IMR-90 (cell line): Measurements from ENCODE around the gene COLEC11.

Source experiments
- CEBPB ChIP-seq: IDR thresholded peaks from 2 replicates; pipeline ENCODE4 v1.6.1; 2012; ENCODE audit warnings: low read depth, low read length, improper control_type of control experiment
- FOS ChIP-seq: fragments of 150-350 bp; IDR thresholded peaks from 2 replicates; pipeline ENCODE4 v1.6.1; 2016; ENCODE audit warnings: low read depth, low read length
- MAFK ChIP-seq: IDR thresholded peaks from 2 replicates; pipeline ENCODE4 v1.6.1; 2012; ENCODE audit warnings: low read depth, low read length, improper control_type of control experiment
- MXI1 ChIP-seq: IDR thresholded peaks from 2 replicates; pipeline ENCODE4 v1.6.1; 2012; ENCODE audit warnings: low read depth, mild to moderate bottlenecking, low read length, moderate library complexity, borderline replicate concordance
- POLR2A ChIP-seq: IDR thresholded peaks from 2 replicates; pipeline ENCODE4 v1.6.1; 2012; ENCODE audit warnings: mild to moderate bottlenecking, low read depth, low read length
- RAD21 ChIP-seq: IDR thresholded peaks from 2 replicates; pipeline ENCODE4 v1.6.1; 2012; ENCODE audit warnings: low read length, improper control_type of control experiment
- RCOR1 ChIP-seq: IDR thresholded peaks from 2 replicates; pipeline ENCODE4 v1.6.1; 2012; ENCODE audit warnings: mild to moderate bottlenecking, low read length, improper control_type of control experiment; ENCODE audit not compliant: insufficient replicate concordance
- RFX5 ChIP-seq: IDR thresholded peaks from 2 replicates; pipeline ENCODE4 v1.8.0; 2012; ENCODE audit warnings: low read depth, mild to moderate bottlenecking, low read length, moderate library complexity
- SMC3 ChIP-seq: fragments of 150-350 bp; IDR thresholded peaks from 2 replicates; pipeline ENCODE4 v1.6.1; 2016; ENCODE audit warnings: low read depth, mild to moderate bottlenecking, antibody characterized with exemption, low read length, moderate library complexity
- TF ChIP-seq, protein P1 (sequence below): conservative IDR thresholded peaks from 2 replicates; pipeline ENCODE4 v1.5.1; 2012; ENCODE audit warnings: mild to moderate bottlenecking, low read depth, low read length, improper control_type of control experiment

DNA sequence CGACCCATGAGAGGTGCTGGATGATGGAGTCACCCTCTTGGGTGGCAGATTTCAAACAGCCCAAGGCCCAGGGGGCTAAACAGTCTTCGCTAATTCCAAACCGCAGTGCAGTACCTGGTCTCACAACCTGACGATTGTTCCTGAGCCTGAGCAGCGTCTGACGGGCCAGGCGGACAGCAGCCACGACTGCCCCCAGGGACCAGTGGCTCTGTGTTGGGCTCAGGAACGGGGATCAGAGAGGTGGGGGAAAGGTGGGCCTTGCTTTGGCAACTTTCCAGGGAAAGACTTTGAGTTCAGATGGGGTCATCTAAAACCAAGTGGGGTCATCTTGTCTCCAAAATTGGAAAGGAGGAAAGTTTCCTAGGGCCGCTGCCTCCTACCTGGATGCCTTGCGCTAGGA, 492 bp downstream of the COLEC11 start:
- TF ChIP-seq, protein P1, sequence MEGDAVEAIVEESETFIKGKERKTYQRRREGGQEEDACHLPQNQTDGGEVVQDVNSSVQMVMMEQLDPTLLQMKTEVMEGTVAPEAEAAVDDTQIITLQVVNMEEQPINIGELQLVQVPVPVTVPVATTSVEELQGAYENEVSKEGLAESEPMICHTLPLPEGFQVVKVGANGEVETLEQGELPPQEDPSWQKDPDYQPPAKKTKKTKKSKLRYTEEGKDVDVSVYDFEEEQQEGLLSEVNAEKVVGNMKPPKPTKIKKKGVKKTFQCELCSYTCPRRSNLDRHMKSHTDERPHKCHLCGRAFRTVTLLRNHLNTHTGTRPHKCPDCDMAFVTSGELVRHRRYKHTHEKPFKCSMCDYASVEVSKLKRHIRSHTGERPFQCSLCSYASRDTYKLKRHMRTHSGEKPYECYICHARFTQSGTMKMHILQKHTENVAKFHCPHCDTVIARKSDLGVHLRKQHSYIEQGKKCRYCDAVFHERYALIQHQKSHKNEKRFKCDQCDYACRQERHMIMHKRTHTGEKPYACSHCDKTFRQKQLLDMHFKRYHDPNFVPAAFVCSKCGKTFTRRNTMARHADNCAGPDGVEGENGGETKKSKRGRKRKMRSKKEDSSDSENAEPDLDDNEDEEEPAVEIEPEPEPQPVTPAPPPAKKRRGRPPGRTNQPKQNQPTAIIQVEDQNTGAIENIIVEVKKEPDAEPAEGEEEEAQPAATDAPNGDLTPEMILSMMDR = no peak
- TF ChIP-seq SMC3 (no peak), POLR2A (no peak), FOS (no peak), RAD21 (no peak), MXI1 (no peak), CEBPB (no peak), RFX5 (no peak), MAFK (no peak), RCOR1 (no peak)
